ENCODE data around the gene FAM20B.
"Not testable (repeated sequence)": the region's sequence is repeated elsewhere in the genome, so short reads cannot be mapped to it uniquely, and the experiment has no call there.

Gene FAM20B

DNA sequence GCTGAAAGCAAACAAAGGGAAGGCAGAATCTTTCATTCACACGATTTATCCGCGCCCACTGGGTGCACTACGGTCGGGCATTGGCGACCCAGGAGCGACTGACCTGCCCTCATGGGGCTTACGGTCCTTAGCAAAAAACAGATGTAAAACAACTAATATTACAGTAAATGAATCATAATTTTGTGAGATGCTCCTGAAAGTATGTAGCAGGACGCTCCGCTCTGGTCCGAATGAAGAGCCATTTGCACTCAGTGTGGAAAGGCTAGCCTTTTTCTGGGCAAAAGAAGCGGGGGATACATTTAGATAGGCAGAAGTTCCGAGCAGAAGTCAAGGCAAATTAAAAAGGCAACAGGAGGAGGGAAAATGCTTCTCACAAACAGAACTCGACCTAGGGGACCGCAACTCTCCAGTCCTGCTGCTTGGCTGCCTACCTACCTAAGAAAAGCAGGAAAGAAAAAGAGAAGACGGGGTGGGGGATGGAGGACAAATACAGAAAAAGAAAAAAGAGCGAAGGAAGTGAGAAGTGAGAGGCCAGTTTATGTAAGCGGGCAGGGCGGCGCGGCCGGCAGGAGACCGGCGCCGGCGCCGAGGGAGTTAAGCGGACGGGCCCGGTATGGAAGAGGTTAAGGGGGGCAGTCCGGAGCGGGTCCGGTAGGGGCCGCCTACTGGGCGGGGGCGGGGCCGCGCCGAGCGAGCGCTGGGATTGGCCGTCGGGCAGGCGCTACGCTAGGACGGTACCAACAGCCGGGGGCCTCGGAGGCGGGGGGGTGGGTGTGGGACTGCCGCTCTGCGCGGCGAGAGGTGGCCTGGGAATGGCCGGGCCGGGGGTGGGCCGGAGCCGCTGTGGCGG is at the start of gene FAM20B:
FAM20B (plus strand) TSS at position 770 of the 850 bp plus-strand sequence. CDS start 17,954 bp downstream, outside the sequence.
- DNase-seq (ENCODE audit: low read depth in 2 of 2, low spot score in 1 of 2): peak; percentile 75 to 83

GRCh38 chr1:178976541-178976940 is 49.2 kb upstream of the FAM20B start:
- no peak for DNase-seq (ENCODE audit: low read depth in 2 of 2, low spot score in 1 of 2)

DNA sequence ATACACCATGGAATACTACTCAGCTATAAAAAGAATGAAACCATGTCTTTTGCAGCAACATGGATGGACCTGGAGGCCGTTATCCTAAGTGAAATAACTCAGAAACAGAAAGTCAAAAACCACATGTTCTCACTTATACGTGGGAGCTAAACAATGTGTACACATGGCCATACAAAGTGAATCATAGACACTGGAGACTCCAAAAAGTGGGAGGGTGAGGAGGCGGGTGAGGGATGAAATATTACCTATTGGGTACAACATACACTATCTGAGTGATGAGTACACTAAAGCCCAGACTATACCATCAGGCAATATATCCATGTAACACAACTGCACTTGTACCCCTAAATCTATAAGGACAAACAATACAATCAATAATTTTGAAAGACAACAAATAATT is 39.5 kb upstream of the FAM20B start:
- no peak for DNase-seq (ENCODE audit: low read depth in 2 of 2, low spot score in 1 of 2)

DNA sequence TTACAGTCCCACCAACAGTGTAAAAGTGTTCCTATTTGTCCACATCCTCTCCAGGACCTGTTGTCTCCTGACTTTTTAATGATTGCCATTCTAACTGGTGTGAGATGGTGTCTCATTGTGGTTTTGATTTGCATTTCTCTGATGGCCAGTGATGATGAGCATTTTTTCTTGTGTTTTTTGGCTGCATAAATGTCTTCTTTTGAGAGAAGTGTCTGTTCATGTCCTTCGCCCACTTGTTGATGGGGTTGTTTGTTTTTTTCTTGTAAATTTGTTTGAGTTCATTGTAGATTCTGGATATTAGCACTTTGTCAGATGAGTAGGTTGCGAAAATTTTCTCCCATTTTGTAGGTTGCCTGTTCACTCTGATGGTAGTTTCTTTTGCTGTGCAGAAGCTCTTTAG is 37.5 kb upstream of the FAM20B start:
- DNase-seq (ENCODE audit: low read depth in 2 of 2, low spot score in 1 of 2): not testable (repeated sequence)

GRCh38 chr1:178993559-178993958 is 32.1 kb upstream of the FAM20B start:
- DNase-seq (ENCODE audit: low read depth in 2 of 2, low spot score in 1 of 2): no peak

GRCh38 chr1:178997428-178997827 is 28.3 kb upstream of the FAM20B start:
- no peak for DNase-seq (ENCODE audit: low read depth in 2 of 2, low spot score in 1 of 2)

GRCh38 chr1:178998295-178998694 is 27.4 kb upstream of the FAM20B start:
- no peak for DNase-seq (ENCODE audit: low read depth in 2 of 2, low spot score in 1 of 2)

GRCh38 chr1:178999061-178999460 is 26.6 kb upstream of the FAM20B start:
- no peak for DNase-seq (ENCODE audit: low read depth in 2 of 2, low spot score in 1 of 2)

GRCh38 chr1:179001451-179001850 is 24.2 kb upstream of the FAM20B start:
- no peak for DNase-seq (ENCODE audit: low read depth in 2 of 2, low spot score in 1 of 2)

DNA sequence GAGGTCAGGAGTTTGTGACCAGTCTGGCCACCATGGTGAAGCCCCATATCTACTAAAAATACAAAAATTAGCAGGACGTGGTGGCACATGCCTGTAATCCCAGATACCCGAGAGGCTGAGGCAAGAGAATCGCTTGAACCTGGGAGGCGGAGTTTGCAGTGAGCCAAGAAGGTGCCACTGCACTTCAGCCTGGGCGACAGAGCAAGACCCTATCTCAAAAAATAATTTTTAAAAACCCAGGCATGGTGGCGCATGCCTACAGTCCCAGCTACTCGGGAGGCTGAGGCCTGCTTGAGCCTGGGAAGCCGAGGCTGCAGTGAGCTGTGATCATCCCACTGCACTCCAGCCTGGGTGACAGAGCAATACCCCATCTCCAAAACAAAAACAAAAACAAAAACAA is 23.6 kb upstream of the FAM20B start:
- not testable (repeated sequence) for DNase-seq (ENCODE audit: low read depth in 2 of 2, low spot score in 1 of 2)

DNA sequence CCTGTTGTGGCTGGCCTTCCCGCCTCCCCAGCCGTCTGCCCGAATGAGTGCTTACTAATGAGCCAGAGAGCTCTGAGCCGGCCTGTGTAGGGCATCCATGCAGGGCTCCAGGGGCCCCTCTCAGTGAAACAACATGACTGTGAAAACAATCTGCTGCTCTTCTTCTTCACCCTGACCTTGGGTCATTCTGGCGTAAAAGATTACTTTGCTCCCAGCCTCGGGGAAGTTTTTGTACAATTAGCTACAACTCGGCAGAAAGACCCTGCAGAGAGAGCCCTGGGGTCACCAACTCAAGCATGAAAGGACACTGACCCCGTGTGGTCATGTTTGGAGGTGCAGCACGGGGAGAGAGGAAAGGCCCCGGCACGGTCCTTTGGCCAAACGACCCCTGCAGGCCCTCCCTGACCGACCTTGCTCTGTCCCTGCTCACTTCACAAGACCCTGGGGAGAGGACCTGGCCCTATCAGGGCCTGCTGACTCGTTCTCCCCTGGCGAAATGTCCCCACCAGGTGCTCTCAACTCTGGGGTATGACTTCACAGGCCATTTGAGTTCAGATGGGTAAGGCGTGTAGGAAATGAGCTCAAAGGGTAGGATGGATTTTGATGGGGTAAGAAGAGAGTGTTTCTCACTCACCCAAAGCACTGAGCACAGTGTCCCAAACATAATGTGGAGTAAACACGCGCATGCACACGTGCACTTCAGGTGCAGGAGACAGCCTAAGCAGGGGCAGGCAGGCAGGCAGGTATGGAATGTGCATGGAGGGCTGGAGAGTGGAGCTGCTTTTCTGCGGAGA is 22.9 kb upstream of the FAM20B start:
- peak; percentile 42 to 47 for DNase-seq (ENCODE audit: low read depth in 2 of 2, low spot score in 1 of 2)

GRCh38 chr1:179003512-179004066 is 22.1 kb upstream of the FAM20B start:
- no peak for DNase-seq (ENCODE audit: low read depth in 2 of 2, low spot score in 1 of 2)

DNA sequence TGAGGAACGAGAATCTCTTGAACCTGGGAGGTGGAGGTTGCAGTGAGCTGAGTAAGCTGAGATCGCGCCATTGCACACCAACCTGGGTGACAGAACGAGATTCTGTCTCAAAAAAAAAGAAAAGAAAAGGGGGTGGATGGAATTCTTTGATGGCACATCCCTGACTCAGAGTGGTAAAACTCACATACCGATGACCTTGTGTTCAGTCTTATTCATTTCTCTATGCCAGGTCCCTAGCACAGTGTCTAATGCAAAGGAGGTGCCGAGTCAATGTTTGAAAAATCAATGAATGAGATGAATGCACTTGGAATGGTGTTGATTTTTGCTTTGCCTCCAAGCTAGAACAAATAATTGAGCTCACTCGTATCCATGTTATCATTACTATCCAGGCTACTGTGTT is 18.5 kb upstream of the FAM20B start:
- no peak for DNase-seq (ENCODE audit: low read depth in 2 of 2, low spot score in 1 of 2)

DNA sequence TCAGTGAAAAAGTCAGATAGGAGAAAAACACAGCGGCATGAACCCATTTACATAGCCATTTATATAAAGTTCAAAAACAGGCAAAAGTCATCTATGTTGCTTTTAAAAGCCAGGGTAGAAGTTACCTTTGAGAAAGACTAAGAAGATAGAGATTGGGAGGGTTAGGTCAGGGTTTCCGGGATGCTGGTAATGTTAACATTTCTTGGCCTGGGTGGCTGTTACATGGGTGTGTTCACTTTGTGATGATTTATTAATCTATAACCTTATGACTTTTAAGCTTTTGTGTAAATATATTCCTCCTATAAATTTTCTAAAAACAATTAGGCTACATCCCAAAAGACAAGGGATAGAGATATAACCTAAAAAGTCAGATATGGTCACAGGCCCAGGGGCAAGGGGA is 15.0 kb upstream of the FAM20B start:
- DNase-seq (ENCODE audit: low read depth in 2 of 2, low spot score in 1 of 2): no peak

GRCh38 chr1:179012038-179012437 is 13.7 kb upstream of the FAM20B start:
- no peak for DNase-seq (ENCODE audit: low read depth in 2 of 2, low spot score in 1 of 2)

DNA sequence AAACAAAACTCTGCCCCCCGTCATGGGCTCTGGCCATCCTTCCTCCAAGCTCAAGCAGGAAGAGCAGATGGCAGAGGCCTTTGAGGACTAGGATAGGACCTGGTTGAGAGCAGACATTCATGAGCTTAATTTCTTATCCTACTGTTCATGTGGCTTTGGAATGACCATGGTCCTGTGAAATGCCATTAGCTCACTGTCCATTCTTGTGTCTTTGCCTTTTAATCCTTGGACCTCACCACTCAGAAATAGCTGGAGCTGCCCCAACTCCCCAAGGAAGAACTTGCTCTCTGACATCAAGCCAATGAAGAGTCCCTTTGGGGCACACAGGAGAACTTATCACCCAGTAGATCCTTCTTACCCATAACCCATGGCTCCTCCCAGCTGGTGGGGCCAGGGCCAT is 11.6 kb upstream of the FAM20B start:
- DNase-seq (ENCODE audit: low read depth in 2 of 2, low spot score in 1 of 2): no peak

GRCh38 chr1:179015396-179015795 is 10.3 kb upstream of the FAM20B start:
- no peak for DNase-seq (ENCODE audit: low read depth in 2 of 2, low spot score in 1 of 2)

GRCh38 chr1:179016706-179017382 is 8.8 kb upstream of the FAM20B start:
- DNase-seq (ENCODE audit: low read depth in 2 of 2, low spot score in 1 of 2): no peak

DNA sequence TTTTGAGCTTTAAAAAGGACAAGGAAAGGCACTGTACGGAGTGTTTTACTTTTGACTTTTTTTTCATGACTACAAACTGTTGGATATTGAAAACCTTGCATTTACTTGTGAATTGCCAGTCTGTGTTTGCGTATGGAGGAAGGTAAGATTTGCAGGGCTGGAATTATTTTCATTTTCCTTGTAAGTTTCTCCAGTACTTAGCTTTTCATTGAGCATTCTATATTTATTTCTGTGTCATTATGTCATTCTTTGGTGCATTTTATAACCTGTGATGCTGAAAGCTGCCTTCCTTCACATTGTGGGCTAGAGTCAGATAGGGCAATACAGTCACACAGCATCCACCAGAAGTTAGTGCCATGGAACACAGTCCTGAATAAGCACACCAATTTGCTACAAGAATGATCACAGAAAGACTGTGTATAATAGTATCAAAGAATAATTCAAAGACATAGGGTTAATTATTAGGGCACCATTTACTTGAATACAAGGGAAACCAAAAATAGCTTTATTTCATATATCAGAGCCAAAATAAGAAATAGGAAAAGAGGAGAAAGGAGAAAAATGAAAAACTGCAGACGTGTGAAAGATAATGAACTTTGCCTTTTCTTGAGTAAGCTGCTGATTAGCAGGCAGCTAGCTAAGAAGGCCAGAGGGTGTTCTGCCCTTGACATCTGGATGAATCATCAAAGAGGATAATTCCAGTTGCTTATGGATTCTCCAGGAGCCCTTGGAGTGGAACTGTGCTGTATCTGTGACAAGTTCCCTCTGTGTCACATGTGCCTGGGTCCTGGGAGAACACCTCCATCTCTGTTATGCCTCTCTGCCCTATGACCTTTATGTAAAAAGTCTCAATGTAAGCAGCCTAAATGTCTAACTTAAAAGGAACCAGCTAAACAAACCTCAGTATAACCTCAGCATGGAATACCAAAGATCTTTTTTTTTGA is 8.0 kb upstream of the FAM20B start:
- DNase-seq (ENCODE audit: low read depth in 2 of 2, low spot score in 1 of 2): no peak

DNA sequence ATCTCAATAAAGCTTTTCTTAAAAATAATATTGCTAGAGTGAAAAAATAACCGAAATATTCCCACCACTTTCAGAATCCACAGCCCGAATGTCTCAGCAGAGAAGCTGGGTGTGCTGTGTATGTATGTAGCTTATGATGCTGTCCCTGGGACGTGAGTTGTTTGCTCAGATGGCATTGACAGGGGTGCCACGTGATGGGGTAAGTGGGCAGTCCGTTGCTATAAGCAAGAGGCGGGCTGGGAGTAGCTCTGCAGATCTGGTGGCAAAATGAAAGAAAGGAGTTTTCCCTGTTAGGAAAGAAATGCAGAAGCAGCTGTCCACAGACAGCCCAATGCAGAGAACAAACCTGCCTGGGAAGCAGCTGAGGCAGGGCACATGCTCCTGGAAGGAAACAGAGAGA is 3.8 kb upstream of the FAM20B start:
- no peak for DNase-seq (ENCODE audit: low read depth in 2 of 2, low spot score in 1 of 2)
